GM12878 (cell line): ENCODE results near the gene STT3B. TPM values are rescaled to one million over a fixed set of nuclear protein-coding genes. Genes with fewer than 3 reads are reported as not detected.

Experiments used
- ATAC-seq: fragments of 200-7000 bp; cut with Tn5 transposase; 3 replicates; pipeline ENCODE4 v1.9.1; 2020; ENCODE audit warnings: mild to moderate bottlenecking, moderate library complexity
- BruUV-seq: library from RNA; stranded (reverse); fragments of 400-500 nt; replicated peaks from 2 replicates; lab custom pipeline; 2021; lab: Mats Ljungman, UMichigan
- CTCF ChIA-PET: fragments of 300-600 bp; sonication (Branson Sonifier 250); formaldehyde crosslinking; extraction: SDS; loops from one replicate; lab custom pipeline; 2021; ENCODE audit warnings: inconsistent platforms; lab: Yijun Ruan, JAX
- POLR2A ChIA-PET: fragments of 350-600 bp; formaldehyde crosslinking; extraction: SDS; loops from one replicate; lab custom pipeline; 2021; ENCODE audit warnings: inconsistent platforms; lab: Charles Lee
- RAD21 ChIA-PET: fragments of 300-600 bp; sonication (Branson Sonifier 250); formaldehyde crosslinking; loops from one replicate; lab custom pipeline; 2023; ENCODE audit warnings: antibody characterized with exemption; ENCODE audit not compliant: unreplicated experiment; lab: Charles Lee
- SMC1A ChIA-PET: fragments of 300-600 bp; sonication (Branson Sonifier 250); formaldehyde crosslinking; loops from one replicate; lab custom pipeline; 2023; ENCODE audit not compliant: unreplicated experiment, uncharacterized antibody; lab: Charles Lee
- DNase-seq: peaks from one replicate; pipeline ENCODE4 v3.0.0-alpha.2; 2011; ENCODE audit warnings: low read depth, low spot score
- FAIRE-seq: peaks from 3 replicates; lab custom pipeline; 2011; peaks lifted over from hg19 to GRCh38; lab: Jason Lieb, UNC
- H2AFZ ChIP-seq: 2 replicates; pipeline ENCODE4 v1.6.0; 2011; ENCODE audit warnings: low read depth, low read length, control low read depth; ENCODE audit not compliant: control insufficient read depth
- H3K27ac ChIP-seq: 2 replicates; pipeline ENCODE4 v1.5.1; 2011; ENCODE audit warnings: control low read depth; ENCODE audit not compliant: control insufficient read depth, insufficient read depth
- H3K27me3 ChIP-seq, 2 experiments: replicated peaks in 1 of 2; 2 replicates each; pipeline versions ENCODE4 v1.6.0 to v1.6.1; 2011; ENCODE audit warnings: low read length in 1 of 2; ENCODE audit not compliant: control insufficient read depth in 2 of 2, insufficient read depth in 2 of 2
- H3K36me3 ChIP-seq, 2 experiments: 2 replicates each; pipeline ENCODE4 v1.5.1; 2011; ENCODE audit warnings: low read length in 1 of 2; ENCODE audit not compliant: control insufficient read depth in 2 of 2, insufficient read depth in 2 of 2
- H3K4me1 ChIP-seq: 2 replicates; pipeline ENCODE4 v1.6.1; 2011; ENCODE audit warnings: mild to moderate bottlenecking, low read length, moderate library complexity, mixed read lengths; ENCODE audit not compliant: control insufficient read depth, insufficient read depth
- H3K4me2 ChIP-seq: 2 replicates; pipeline ENCODE4 v1.6.0; 2011; ENCODE audit warnings: control low read depth; ENCODE audit not compliant: control insufficient read depth, insufficient read depth
- H3K4me3 ChIP-seq: fragments of 200-600 bp; sonication (generic); 2 replicates; pipeline ENCODE4 v1.5.1; 2016
- H3K79me2 ChIP-seq: 2 replicates; pipeline ENCODE4 v1.6.0; 2011; ENCODE audit warnings: low read length; ENCODE audit not compliant: control insufficient read depth, insufficient read depth
- H3K9ac ChIP-seq: 2 replicates; pipeline ENCODE4 v1.8.0; 2011; ENCODE audit warnings: low read length, control low read depth, mixed read lengths; ENCODE audit not compliant: control insufficient read depth, insufficient read depth
- H3K9me3 ChIP-seq: replicated peaks from 3 replicates; pipeline ENCODE4 v1.5.1; 2011; ENCODE audit warnings: mild to moderate bottlenecking, low read length; ENCODE audit not compliant: control insufficient read depth, insufficient read depth
- H4K20me1 ChIP-seq: 2 replicates; pipeline ENCODE4 v1.6.0; 2011; ENCODE audit not compliant: control insufficient read depth, insufficient read depth
- CHD1 ChIP-seq: IDR thresholded peaks from 2 replicates; pipeline ENCODE4 v1.6.1; 2012; ENCODE audit warnings: low read depth, low read length, improper control_type of control experiment
- HDAC6 ChIP-seq: fragments of 200-600 bp; sonication (generic); IDR thresholded peaks from one replicate; pipeline ENCODE4 v1.8.0; 2017; ENCODE audit warnings: antibody characterized with exemption; ENCODE audit not compliant: unreplicated experiment
- JUNB ChIP-seq: IDR thresholded peaks from 2 replicates; pipeline ENCODE4 v1.6.1; 2016; ENCODE audit warnings: antibody characterized with exemption, mild to moderate bottlenecking
- NFYA ChIP-seq: IDR thresholded peaks from 2 replicates; pipeline ENCODE4 v1.6.1; 2011; ENCODE audit warnings: low read depth, mild to moderate bottlenecking, low read length, improper control_type of control experiment, borderline replicate concordance
- PAX5 ChIP-seq: IDR thresholded peaks from 2 replicates; pipeline ENCODE4 v1.6.1; 2011; ENCODE audit warnings: low read depth, low read length, borderline replicate concordance
- POLR2A ChIP-seq: IDR thresholded peaks from 2 replicates; pipeline ENCODE4 v1.6.1; 2011; ENCODE audit warnings: low read depth, mild to moderate bottlenecking, low read length
- RBBP5 ChIP-seq: fragments of 200-600 bp; sonication (generic); conservative IDR thresholded peaks from 2 replicates; pipeline ENCODE4 v1.6.1; 2016
- STAT3 ChIP-seq: IDR thresholded peaks from 2 replicates; pipeline ENCODE4 v1.6.1; 2011; ENCODE audit warnings: low read depth, low read length, improper control_type of control experiment
- TCF3 ChIP-seq: IDR thresholded peaks from 2 replicates; pipeline ENCODE4 v1.6.1; 2012; ENCODE audit warnings: low read depth, mild to moderate bottlenecking, low read length, borderline replicate concordance; ENCODE audit not compliant: insufficient read depth
- YBX1 ChIP-seq: fragments of 450-650 bp; IDR thresholded peaks from 2 replicates; pipeline ENCODE4 v1.6.1; 2016; ENCODE audit warnings: antibody characterized with exemption
- ZNF622 ChIP-seq: fragments of 450-650 bp; IDR thresholded peaks from 2 replicates; pipeline ENCODE4 v1.6.1; 2017; ENCODE audit warnings: mild to moderate bottlenecking, inconsistent platforms
- WGBS: methylation state at CpG from one replicate; pipeline ENCODE4 v1.1.6; 2016; ENCODE audit warnings: low lambda C conversion rate; ENCODE audit not compliant: insufficient replicate concordance, insufficient coverage; ENCODE audit errors: missing lambda C conversion rate; 5-methylcytosine and 5-hydroxymethylcytosine counted together
- in situ Hi-C: fragments of 300-500 bp; cut with MboI; formaldehyde crosslinking; loops from 9 replicates; pipeline ENCODE4 v1.14.3; 2018; ENCODE audit warnings: mixed read lengths
- intact Hi-C: fragments of 100-400 bp; cut with micrococcal nuclease; formaldehyde crosslinking; loops from one replicate; pipeline ENCODE4 v1.14.2; 2022; ENCODE audit not compliant: unreplicated experiment
- polyA plus RNA-seq, 11 experiments: library from polyadenylated mRNA; depleted of rRNA in 4 of 11; unstranded in 6 of 11; stranded (reverse) in 5 of 11; fragments of >200 nt; fragmentation: Nextera tagmentation in 4 of 11; fragmentation: Illumina TruSeq in 1 of 11; extraction: Ambion mirVana in 4 of 11; extraction: Trizol in 1 of 11; gene quantifications; 1 replicate in 1 of 11; 2 replicates in 10 of 11; pipeline versions ENCODE4 v1.2.1 to v1.2.3, GENCODE V29; 2011 to 2016; ENCODE audit warnings: inconsistent platforms in 2 of 11, missing spikeins in 2 of 11, low read depth in 1 of 11
- total RNA-seq, 4 experiments: library from RNA; depleted of rRNA in 3 of 4; stranded (reverse); fragments of >200 nt in 3 of 4; fragmentation: Illumina TruSeq in 1 of 4; extraction: Trizol in 1 of 4; gene quantifications; 2 replicates each; pipeline versions ENCODE4 v1.2.1 to v1.2.3, GENCODE V29; 2013 to 2021
- TF ChIP-seq, protein P1 (sequence below): IDR thresholded peaks from 2 replicates; pipeline ENCODE4 v1.6.1; 2012; ENCODE audit warnings: mild to moderate bottlenecking, low read depth, low read length
- TF ChIP-seq, protein P2 (sequence below): fragments of 450-650 bp; IDR thresholded peaks from 2 replicates; pipeline ENCODE4 v1.6.1; 2016; ENCODE audit warnings: mild to moderate bottlenecking

Gene STT3B
- total and polyA plus RNA-seq, 10 of the 15 experiments (the other 5 are each of a cell fraction or from before 2014, with no cell fraction given) = 19.9 to 208 (median 79.6) TPM

DNA sequence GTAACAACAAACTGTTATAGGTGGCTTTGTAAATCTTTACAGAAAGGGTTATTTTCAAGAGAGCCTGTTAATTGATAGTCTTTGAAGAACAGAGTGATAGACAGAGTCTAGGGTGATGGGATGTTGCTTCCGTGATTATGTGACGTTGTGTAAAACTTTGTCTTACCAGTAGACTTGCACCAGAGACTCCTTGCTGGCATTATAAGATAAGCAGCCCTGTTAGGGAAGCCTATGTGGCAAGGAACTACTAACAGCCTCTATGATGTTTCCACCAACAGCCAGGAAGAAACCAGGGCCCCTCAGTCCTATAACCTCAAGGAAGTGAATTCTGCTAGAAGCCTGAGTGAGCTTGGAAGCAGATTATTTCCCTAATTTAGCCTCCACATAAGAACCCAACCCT, 18.9 kb downstream of the STT3B start:
- CTCF ChIA-PET = interaction anchor here (0.7 to 3.5 kb wide), 7 partner anchors 12 to 143 kb away, joined by 4 to 19 read pairs (median 5); no protein-coding TSS in a partner anchor
- Histone ChIP-seq H3K79me2 (peaks cover 93% of the 10 kb centered on the region), H3K27ac (no peak overlapping the region), H3K4me3 (no peak overlapping the region), H3K4me1 (no peaks in the 10 kb centered on the region), H3K9me3 (peaks cover 2% of the 10 kb centered on the region; the same call in 2 of the 3 replicates), H4K20me1 (no peaks in the 10 kb centered on the region; the same call in 1 of the 2 replicates), H2AFZ (no peak overlapping the region), H3K36me3 (no peaks in the 10 kb centered on the region; a peak in 2 of 4 replicates), H3K4me2 (no peak overlapping the region), H3K9ac (no peak overlapping the region), H3K27me3 (no peaks in the 10 kb centered on the region)
- FAIRE-seq = no peak
- DNase-seq = no peak
- SMC1A ChIA-PET = interaction anchor here (0.9 to 1.4 kb wide), 3 partner anchors 12 to 29 kb away, joined by 3 read pairs; no protein-coding TSS in a partner anchor
- RAD21 ChIA-PET = interaction anchor here (0.6 to 1.1 kb wide), 2 partner anchors 212 to 217 kb away, joined by 3 to 4 read pairs; no protein-coding TSS in a partner anchor
- ATAC-seq = no peak
- in situ Hi-C loops (no loop called here), intact Hi-C loops (loop anchor here (5.0 kb wide), 2 partner anchors 146 to 216 kb away; no protein-coding TSS in a partner anchor)
- no TSS peak for BruUV-seq
- POLR2A ChIA-PET = no interaction called here
- TF ChIP-seq NFYA = no peak
- 87% methylated on average over 2 of the region's 2 CpGs for WGBS

DNA sequence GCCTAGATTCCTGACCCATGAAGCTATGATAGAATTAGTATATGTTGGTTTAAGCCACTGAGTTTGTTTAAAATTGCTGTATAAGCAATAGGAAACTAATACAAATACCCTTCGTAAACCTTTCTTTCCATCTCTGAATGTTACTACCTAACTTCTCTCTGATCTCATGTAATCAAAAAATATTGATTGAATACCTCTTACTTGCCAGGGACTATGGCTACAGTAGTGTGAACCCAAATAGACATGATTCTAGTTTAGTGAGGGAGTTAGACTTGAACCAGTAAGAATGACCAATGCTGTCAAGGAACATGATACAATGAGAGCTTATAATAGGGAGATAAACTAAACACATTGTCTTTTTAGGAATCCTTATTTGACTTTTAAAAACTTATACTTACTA, 19.4 kb downstream of the STT3B start:
- intact Hi-C loops = loop anchor here (5.0 kb wide), 2 partner anchors 145 to 215 kb away; no protein-coding TSS in a partner anchor
- ChIA-PET RAD21 (interaction anchor here (1.1 kb wide), 1 partner anchor 216 kb away, joined by 4 read pairs; no protein-coding TSS in a partner anchor), SMC1A (interaction anchor here (0.9 to 1.4 kb wide), 3 partner anchors 12 to 29 kb away, joined by 3 read pairs; no protein-coding TSS in a partner anchor), POLR2A (no interaction called here), CTCF (interaction anchor here (0.7 to 3.5 kb wide), 5 partner anchors 12 to 143 kb away, joined by 4 to 19 read pairs (median 5); no protein-coding TSS in a partner anchor)
- H3K4me1 ChIP-seq = no peaks in the 10 kb centered on the region
- ATAC-seq = no peak
- peaks cover 93% of the 10 kb centered on the region for H3K79me2 ChIP-seq
- no peak for DNase-seq
- H2AFZ ChIP-seq = no peak overlapping the region
- WGBS = 100% methylated on average over 1 of the region's 1 CpG
- BruUV-seq = TSS peak; percentile 4
- no peaks in the 10 kb centered on the region; a peak in 2 of 4 replicates for H3K36me3 ChIP-seq
- H3K27me3 ChIP-seq = no peaks in the 10 kb centered on the region
- no peak overlapping the region for H3K4me3 ChIP-seq
- no peaks in the 10 kb centered on the region; the same call in 1 of the 2 replicates for H4K20me1 ChIP-seq
- no peak overlapping the region for H3K9ac ChIP-seq
- in situ Hi-C loops = no loop called here
- H3K27ac ChIP-seq = no peak overlapping the region
- H3K9me3 ChIP-seq = peaks cover 4% of the 10 kb centered on the region; the same call in 2 of the 3 replicates
- no peak for FAIRE-seq
- H3K4me2 ChIP-seq = no peak overlapping the region
- TF ChIP-seq TCF3 (no peak), STAT3 (no peak), RBBP5 (no peak), POLR2A (no peak), CHD1 (no peak), HDAC6 (no peak), YBX1 (no peak), JUNB (no peak), PAX5 (no peak), ZNF622 (no peak)
- TF ChIP-seq, protein P1, sequence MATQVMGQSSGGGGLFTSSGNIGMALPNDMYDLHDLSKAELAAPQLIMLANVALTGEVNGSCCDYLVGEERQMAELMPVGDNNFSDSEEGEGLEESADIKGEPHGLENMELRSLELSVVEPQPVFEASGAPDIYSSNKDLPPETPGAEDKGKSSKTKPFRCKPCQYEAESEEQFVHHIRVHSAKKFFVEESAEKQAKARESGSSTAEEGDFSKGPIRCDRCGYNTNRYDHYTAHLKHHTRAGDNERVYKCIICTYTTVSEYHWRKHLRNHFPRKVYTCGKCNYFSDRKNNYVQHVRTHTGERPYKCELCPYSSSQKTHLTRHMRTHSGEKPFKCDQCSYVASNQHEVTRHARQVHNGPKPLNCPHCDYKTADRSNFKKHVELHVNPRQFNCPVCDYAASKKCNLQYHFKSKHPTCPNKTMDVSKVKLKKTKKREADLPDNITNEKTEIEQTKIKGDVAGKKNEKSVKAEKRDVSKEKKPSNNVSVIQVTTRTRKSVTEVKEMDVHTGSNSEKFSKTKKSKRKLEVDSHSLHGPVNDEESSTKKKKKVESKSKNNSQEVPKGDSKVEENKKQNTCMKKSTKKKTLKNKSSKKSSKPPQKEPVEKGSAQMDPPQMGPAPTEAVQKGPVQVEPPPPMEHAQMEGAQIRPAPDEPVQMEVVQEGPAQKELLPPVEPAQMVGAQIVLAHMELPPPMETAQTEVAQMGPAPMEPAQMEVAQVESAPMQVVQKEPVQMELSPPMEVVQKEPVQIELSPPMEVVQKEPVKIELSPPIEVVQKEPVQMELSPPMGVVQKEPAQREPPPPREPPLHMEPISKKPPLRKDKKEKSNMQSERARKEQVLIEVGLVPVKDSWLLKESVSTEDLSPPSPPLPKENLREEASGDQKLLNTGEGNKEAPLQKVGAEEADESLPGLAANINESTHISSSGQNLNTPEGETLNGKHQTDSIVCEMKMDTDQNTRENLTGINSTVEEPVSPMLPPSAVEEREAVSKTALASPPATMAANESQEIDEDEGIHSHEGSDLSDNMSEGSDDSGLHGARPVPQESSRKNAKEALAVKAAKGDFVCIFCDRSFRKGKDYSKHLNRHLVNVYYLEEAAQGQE = no peak
- TF ChIP-seq, protein P2, sequence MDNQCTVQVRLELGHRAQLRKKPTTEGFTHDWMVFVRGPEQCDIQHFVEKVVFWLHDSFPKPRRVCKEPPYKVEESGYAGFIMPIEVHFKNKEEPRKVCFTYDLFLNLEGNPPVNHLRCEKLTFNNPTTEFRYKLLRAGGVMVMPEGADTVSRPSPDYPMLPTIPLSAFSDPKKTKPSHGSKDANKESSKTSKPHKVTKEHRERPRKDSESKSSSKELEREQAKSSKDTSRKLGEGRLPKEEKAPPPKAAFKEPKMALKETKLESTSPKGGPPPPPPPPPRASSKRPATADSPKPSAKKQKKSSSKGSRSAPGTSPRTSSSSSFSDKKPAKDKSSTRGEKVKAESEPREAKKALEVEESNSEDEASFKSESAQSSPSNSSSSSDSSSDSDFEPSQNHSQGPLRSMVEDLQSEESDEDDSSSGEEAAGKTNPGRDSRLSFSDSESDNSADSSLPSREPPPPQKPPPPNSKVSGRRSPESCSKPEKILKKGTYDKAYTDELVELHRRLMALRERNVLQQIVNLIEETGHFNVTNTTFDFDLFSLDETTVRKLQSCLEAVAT = no peak
